Hepatic stellate cell (primary cell): ENCODE measurements around the gene RPS6KA5.
"Not testable (repeated sequence)": the region's sequence is repeated elsewhere in the genome, so short reads cannot be mapped to it uniquely, and the experiment has no call there.

Source experiments
- DNase-seq: peaks from one replicate; pipeline ENCODE4 v3.0.0; 2011; ENCODE audit warnings: low spot score

Gene RPS6KA5

DNA sequence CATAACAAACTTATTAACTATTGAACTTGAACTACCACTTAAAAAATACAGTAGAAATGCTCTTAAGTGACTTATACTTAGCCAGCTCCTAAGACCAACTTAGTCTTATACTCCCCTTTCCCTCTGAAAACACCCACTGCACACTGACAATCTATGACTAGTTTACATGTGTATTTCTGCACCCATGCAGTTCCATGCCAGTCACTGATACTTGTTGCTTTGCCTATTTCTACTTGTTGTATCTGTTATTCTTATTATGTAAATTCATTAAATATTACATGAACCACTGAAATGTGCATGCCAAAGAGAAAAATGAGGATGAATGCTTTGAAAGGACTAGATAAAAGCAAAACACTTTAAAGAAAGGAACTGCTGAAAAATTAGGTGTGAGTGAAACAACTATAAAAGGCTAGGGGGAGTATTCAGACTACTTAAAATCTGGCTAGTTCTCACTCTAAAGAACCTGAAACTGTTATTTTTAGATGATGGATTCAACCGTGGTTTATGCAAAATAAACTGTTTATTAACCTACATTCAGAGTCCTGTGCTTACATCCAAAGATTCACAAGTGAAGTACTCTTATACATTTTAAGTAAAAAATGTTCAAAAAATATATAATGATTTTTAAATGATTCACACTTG, 74.7 kb downstream of the RPS6KA5 start:
- DNase-seq: no peak

DNA sequence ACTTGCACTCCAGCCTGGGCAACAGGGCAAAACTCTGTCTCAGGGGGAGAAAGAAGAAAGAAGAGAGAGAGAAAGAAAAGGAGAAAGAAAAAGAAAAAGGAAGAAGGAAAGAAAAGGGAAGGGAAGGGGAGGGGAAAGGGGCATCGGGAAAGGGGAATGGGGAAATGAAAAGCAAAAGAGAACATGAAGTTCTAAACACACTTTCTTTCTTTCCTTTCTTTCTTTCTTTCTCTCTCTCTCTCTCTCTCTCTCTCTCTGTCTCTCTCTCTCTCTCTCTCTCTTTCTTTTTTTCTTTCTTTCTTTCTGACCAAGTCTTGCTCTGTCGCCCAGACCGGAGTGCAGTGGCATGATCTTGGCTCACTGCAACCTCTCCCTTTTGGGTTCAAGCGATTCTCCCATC, 76.9 kb downstream of the RPS6KA5 start:
- DNase-seq: no peak

DNA sequence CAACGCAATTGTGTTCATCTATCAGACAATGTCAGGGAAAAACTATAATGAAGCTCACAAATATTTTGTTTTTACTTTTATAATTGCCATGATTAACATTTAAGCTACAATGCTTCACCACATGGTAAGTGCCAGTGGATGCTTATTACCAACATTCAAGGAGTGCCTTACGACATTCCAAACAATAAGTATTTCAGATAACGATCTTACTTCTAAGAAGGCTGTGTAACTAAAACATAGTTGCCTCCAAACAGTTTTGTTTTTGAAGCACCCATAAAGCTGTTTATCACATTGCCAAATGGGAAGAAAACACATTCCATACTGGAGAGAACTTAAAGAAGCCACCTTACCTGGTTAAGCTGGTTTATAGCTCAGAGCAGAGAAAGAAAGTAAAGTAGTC, 78.8 kb downstream of the RPS6KA5 start:
- no peak for DNase-seq

DNA sequence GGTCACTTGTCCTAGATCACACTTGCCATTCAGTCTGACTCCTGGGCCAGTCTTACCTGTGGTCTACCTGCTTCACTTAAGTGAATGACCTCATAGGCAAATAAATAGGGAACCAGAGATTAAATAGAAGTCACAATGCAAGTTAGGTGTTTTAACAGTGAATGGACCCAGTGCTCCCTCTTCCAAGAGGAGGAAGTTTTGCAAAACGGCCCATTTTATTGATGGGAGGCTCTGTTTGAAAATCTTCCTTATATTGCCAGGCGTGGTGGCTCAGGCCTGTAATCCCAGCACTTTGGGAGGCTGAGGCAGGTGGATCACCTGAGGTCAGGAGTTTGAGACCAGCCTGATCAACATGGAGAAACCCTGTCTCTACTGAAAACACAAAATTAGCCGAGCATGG, 79.8 kb downstream of the RPS6KA5 start:
- not testable (repeated sequence) for DNase-seq

DNA sequence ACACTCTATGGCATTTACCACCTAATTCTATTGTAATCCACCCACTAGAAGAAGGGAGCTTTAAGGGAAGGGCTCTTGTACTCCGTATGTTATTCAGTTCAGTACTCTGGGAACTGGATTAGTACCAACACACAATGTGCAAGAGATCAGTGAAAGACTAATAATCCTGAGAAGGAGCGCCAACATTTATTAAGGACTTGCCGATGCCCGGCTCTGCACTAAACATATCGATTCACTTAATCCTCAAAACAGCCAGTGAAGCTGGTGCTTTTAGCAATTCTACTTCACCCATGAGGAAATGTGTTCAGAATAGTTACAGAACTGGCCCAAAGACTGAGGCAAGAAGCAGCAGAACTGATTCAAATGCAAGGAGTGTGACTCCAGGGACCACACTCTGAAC, 80.9 kb downstream of the RPS6KA5 start:
- no peak for DNase-seq

DNA sequence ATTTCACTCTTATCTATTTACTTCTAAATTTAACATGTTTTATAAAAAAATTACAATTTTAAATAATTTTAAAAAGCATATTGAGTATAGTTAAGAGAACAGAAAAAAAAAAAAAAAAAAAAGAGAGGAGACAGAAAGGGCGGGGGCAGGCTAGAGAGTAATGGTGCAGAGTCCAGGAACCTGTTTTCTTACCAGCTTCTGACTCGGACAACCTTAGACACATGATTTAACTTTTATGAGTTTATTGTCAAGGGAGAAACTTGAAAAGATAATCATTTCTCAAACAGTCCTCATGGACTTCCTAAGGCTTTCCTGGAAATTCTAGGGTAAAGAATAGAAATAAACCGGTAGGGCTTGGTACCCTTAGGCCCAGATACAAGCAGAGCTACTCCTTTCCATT, 84.3 kb downstream of the RPS6KA5 start:
- no peak for DNase-seq

DNA sequence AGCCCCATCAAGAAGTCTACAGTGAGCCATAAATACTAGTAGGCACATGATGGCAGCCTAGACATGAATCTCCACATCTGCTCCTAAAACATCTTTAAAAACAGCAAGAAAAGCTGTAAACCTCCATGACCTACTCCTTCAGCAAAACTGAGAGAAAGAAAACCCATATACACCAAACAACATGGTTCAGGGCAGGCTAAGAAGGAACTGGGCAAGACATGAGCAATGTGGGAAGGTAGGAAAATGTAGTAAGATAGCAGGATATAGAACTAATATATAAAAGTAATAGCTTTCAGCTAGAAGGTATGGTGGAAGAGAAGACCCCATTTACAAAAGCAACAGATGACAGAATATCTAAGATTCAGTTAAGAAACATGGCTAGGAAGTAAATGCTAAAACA, 88.8 kb downstream of the RPS6KA5 start:
- DNase-seq: no peak

DNA sequence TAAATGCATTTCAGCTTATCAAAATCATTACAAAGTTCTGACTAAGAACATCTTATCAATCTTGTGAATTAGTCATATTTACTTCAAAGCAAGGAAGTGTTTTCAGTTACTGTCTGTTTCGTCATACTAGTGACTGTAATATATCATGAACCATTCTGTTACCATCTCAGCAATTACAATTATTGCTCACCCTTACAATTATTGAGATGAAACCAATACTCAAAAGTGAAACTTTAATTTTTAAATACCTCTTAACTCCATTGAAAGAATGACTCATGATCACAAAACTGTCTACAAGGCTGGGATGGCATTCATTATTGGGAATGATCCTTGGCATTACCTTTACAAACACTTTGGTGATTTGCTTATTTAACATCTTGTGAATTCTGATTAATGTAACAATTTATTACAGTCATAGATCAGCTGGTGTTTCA, 90.3 kb downstream of the RPS6KA5 start:
- no peak for DNase-seq

DNA sequence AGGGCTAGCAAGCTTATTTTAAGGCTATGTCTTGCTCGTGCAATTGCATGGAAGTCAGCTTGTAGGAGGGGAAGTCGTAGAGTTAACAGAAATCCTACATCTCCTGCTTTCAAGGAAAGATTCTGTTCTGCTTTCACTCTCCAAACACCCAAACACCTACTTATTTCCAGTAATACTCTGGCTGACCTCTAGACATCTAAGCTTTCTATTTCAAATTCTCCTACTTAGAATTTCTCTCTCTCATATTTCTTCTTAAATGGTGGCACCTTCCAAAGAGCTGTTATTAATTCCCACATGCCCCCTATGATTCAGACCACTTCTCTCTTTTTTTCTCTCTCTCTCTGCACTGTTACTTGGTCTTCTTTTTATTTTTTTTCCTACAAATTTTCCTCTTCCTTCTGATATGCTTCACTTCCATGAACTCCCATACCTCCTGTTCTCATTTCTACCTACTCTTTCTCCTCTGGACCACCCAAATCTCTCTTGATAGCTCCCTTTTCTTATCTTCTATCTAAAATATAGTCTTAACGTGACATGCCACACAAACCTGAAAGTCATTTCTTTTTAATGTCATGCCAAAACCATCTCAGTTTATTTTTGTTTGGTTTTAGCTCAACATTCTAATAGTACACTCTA, 90.8 kb downstream of the RPS6KA5 start:
- no peak for DNase-seq

DNA sequence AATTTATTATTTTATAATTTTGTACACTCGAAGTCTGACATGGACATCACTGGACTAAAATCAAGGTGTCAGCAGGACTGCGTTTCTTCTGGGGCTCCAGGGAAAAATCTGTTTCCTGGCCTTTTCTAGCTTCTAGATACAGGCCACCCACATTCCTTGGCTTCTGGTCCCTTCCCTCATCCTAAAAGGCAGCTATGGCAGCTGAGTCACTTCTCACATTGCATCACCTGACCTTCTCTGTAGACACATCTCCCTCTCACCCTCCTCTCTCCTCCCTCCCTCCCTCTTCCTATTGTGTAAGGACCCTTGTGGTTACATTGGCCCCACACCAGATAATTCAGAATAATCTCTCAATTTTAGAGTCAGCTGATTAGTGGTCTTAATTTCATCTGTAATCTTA, 92.4 kb downstream of the RPS6KA5 start:
- no peak for DNase-seq

DNA sequence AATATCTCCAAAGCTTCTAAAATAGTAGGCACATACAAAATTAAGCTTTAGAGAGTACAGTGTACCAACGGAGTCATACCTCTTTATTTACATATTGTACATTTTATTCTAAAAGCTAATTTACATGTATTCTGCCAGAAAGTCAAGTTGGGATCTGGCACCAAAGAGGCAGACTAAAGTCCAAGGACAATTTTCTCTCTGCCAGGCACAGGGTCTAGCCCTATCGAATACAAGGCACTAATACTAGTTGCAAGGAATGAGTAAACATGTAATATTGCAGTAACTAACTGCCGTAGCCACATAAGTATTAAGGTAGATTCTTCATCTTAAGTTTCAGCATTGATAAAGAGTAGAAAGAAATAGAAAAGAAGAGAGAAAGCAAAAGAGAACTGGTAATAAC, 93.9 kb downstream of the RPS6KA5 start:
- no peak for DNase-seq

DNA sequence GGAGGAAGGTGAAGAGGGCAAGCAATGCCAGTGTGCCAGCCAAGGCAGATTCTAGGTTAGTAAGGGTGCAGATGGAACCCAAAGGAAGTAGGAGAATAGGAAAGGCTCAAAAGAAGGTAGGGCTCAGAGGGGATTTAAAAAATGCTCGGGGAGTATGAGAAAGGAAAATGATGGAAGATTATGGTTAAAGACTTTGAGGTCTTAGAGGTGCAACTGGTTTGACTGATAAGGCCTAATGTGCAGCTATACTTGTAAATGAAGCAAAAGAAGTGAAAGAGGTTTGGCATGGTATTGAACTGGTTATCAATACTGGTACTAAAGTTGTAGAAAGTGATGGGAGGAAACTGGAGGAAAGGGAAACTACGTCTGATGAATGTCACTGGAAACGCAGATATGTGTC, 94.7 kb downstream of the RPS6KA5 start:
- no peak for DNase-seq

DNA sequence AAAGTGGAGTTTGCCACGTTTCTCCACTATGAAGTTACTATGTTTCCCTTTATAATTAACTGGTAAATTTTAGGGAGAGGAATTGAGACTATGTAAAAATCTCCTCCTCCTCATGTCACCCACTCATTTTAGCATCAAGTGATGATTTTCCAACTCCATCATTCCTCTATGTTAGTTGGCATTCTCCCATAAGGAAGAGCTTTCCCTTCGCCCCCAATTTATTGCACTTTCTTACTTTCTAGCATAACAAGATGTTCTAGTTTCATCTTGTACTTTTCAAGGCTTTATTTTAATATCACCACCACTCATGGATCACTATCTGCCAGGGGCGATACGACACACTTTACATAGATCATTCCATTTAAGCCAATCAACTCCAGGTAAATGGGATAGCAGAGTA, 97.1 kb downstream of the RPS6KA5 start:
- DNase-seq: no peak

DNA sequence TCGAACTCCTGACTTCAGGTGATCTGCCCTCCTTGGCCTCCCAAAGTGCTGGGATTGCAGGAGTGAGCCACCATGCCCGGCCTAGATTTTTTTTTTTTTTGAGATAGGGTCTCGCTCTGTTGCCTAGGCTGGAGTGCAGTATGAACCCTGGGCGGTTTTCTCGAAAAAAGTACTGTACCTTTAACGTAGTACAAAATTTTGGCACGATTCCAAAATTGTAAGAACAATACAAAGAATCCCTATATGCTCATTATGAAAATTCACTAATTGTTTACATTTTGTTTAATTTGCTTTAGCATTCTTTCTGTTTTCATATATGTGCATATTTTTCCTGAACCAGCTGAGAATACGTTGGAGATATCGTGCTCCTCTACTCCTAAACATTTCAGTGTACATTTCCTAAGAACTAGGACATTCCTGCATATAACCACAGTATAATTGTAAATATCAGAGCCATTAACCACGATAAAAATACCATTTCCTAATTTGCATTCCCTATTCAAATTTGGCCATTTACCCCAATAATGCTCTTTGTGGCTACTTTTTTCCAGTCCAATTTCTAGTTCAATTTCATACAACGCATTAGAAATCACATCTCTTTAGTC, 97.8 kb downstream of the RPS6KA5 start:
- no peak for DNase-seq

DNA sequence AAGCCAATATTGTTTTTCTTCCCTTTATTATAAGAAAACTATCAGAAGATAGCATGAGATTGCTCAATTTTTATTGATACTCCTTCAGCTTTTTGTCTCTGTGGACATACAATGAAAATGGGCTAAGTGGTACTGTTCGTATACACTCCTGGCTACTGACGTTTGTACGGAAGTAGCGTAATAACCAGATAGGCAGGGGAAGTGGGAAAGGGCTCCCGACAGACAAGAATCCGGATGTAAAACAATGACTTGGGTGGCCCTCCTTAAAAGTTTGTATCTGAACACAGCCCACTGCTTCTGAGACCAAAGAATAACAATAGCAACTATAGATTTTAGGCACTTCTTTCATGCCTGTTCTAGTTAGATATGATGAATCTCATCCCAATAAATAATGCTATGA, 99.6 kb downstream of the RPS6KA5 start:
- no peak for DNase-seq

DNA sequence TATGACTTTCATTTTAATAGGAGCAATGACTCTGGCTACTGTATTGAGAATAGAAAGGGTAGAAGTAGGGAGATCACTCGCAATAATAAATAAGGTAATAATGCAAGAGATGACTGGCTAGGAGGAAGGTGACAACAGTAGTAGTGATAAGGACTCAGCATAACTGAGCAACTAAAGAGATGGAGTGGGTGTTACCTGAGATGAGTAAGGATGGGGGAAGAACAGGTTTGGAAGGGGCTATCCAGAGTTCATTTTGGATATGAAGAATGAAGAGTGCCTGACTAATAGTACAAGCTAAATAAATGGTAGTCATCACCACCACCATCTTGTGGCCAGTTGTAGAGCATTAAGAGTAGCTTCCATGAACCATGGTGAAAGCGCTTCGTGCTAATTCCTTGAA, 101.1 kb downstream of the RPS6KA5 start:
- DNase-seq: no peak

DNA sequence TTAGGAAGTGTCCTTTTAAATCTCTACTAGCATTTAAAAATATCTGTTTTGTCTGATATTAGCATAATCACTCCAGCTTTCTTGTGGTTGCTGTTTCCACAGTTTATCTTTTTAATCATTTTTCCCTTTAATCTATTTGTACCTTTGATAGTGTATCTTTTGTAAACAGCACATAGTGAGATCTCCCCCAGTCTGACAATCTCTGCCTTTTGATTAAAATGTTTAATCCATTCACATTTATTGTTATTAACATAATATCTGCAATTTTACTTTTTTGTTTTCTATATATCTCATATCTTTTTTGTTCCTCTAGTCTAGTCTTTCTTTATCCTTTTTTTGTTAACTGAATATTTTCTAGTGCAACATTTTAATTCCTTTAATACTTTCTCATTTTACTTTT, 104.2 kb downstream of the RPS6KA5 start:
- DNase-seq: no peak

DNA sequence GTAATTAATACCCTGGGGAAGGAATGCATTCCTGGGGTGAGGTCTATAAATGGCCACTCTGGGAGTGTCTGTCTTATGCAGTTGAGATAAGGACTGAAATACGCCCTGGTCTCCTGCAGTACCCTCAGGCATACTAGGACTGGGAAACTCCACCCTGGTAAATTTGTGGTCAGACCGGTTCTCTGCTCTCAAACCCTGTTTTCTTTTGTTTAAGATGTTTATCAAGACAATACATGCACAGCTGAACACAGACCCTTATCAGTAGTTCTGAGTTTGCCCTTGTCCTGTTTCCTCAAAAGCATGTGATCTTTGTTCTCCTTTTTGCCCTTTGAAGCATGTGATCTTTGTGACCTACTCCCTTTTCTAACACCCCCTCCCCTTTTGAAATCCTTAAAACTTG, 106.8 kb downstream of the RPS6KA5 start:
- not testable (repeated sequence) for DNase-seq

DNA sequence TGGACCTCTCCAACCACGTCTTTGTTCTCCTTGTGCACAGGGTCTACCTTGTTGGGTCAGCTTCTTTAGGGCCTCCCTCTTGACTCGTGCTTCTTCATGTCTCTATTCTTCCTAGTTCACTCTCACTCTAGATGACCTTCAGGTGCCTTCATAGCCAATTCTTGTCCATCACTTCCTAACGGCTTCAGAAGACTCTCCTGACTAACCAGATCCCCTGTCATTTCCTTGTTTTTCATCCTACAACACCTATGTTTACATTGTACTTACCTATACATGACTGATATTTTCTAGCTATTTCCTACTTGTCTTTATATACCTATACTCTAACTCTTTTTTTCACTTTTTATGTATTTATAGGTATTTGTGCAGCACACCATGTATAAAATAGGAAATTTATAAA, 117.1 kb downstream of the RPS6KA5 start:
- DNase-seq: no peak

DNA sequence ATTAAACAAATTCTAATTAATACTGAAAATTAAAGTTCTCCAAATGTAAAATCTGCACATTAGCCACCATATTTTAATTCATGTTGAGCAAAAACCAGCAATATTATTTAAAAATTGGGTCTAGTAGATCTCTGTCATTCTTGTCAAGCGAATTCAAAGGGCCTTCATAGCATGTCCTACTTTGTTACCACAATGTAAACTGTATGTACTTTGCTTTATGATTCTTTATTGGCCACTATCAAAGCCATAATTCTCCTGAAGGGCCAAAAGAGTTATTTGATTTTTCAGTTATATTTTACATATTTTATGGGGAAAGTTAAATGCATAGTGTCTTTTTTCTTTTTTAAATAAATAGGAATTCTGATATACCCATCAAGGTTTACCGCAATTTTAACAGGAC, 117.9 kb downstream of the RPS6KA5 start:
- DNase-seq: no peak

DNA sequence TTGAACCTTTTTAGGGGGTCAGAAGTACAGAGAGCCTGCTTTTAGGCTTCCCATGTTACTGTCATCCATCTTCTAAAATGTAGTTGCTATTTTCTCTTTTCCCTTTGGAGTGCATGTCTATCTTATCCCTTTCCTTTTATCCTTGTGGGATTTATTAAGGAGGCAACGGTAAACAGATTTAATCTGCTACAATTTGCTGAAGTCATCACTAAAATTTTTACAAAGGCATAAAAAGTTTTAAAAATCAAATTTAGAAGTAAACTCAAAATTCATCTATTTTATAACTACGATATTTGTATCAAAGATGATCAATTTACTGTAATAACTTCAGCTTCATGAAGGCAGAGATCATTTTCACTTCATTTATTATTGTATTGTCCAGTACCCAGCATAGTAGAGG, 118.7 kb downstream of the RPS6KA5 start:
- no peak for DNase-seq

DNA sequence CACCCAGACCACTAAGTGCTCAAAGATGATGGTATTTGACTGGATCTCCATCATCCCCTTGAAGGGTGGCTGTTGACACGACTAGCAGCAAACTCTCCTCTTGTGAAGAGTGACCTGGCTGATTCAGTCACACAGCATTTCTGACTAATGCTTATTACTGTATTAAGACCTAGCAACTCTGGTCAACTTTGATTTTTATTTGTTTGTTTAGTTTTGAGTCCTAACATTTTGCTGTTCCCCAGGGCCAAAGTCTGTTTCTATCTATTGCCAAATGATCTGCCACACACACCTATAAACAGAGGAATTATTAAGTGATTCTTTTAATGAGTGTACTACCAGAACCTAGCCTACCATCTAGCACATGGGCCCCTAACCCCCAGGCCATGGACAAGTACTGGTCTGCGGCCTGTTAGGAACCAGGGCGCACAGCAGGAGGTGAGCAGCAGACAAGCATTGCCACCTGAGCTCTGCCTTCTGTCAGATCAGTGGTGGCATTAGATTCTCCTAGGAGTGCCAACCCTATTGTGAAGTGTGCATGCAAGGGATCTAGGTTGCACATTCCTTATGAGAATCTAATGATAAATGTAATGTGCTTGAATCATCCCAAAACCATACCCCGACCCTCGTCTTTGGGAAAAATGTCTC, 120.0 kb downstream of the RPS6KA5 start:
- DNase-seq: no peak

DNA sequence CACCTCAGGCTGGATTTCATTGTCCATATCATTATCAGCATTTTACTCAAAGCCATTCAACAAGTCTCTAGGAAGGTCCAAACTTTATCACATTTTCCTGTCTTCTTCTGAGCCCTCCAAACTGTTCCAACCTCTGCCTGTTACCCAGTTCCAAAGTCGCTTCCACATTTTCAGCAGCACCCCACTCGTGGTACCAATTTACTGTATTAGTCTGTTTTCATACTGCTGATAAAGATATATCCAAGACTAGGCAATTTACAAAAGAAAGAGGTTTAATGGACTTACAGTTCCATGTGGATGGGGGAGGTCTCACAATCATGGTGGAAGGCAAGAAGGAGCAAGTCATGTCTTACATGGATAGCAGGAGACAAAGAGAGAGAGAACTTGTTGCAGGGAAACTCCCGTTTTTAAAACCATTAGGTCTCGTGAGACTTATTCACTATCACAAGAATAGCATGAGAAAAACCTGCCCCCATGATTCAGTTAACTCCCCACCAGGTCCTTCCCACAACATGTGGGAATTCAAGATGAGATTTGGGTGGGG, 121.1 kb downstream of the RPS6KA5 start:
- not testable (repeated sequence) for DNase-seq
